Measurements from ENCODE around the gene CLHC1.

DNA sequence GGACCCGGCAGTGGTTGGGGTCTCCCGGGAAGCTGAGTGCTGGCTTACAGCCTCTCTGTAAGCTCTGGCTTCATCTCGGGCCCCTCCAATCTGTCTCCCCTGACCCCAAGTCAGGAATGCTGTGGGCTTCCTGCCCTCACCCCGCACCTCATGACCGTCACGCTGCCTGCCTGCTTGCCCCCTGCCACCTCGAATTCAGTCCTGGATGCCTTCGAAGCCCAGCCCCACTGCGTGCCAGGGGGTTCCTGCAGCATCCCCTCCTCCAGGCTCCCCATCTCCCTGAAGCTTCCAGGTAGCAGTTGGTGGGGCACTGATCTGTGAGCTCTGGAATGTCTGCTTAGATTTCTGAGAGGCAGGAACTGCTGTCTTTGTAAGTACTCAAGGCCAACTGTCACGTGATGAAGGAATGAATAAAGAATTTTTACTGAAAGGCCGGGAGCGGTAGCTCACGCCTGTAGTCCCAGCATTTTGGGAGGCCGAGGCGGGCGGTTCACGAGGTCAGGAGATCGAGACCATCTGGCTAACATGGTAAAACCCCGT, 6.5 kb downstream of the CLHC1 start:
- TF ChIP-seq, protein P1, sequence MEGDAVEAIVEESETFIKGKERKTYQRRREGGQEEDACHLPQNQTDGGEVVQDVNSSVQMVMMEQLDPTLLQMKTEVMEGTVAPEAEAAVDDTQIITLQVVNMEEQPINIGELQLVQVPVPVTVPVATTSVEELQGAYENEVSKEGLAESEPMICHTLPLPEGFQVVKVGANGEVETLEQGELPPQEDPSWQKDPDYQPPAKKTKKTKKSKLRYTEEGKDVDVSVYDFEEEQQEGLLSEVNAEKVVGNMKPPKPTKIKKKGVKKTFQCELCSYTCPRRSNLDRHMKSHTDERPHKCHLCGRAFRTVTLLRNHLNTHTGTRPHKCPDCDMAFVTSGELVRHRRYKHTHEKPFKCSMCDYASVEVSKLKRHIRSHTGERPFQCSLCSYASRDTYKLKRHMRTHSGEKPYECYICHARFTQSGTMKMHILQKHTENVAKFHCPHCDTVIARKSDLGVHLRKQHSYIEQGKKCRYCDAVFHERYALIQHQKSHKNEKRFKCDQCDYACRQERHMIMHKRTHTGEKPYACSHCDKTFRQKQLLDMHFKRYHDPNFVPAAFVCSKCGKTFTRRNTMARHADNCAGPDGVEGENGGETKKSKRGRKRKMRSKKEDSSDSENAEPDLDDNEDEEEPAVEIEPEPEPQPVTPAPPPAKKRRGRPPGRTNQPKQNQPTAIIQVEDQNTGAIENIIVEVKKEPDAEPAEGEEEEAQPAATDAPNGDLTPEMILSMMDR (IDR thresholded peaks at IDR 0.05), result no peak
- no peak for TF ChIP-seq POLR2A (IDR thresholded peaks at IDR 0.05)
